WERI-Rb-1 (cell line): ENCODE data around the gene TTC9B.

ENCODE experiments used
- DNase-seq: peaks from one replicate; pipeline ENCODE4 v3.0.0-alpha.2; 2020
- H3K27ac ChIP-seq: fragments of 250-450 bp; sonication (Bioruptor Pico); 2 replicates; pipeline ENCODE4 v1.5.1; 2020; ENCODE audit warnings: mild to moderate bottlenecking, moderate library complexity
- H3K27me3 ChIP-seq: fragments of 250-450 bp; sonication (Bioruptor Pico); 2 replicates; pipeline ENCODE4 v1.5.1; 2021; ENCODE audit warnings: mild to moderate bottlenecking, low read depth, moderate library complexity; ENCODE audit not compliant: insufficient read depth, severe bottlenecking
- H3K36me3 ChIP-seq: fragments of 250-450 bp; sonication (Bioruptor Pico); 2 replicates; pipeline ENCODE4 v1.5.1; 2020; ENCODE audit warnings: mild to moderate bottlenecking, moderate library complexity
- H3K4me3 ChIP-seq: 2 replicates; pipeline ENCODE4 v1.5.1; 2011; ENCODE audit warnings: low read depth, mild to moderate bottlenecking, control low read depth, low read length
- H3K9me3 ChIP-seq: fragments of 250-450 bp; sonication (Bioruptor Pico); 2 replicates; pipeline ENCODE4 v1.5.1; 2021; ENCODE audit warnings: mild to moderate bottlenecking, moderate library complexity; ENCODE audit not compliant: severe bottlenecking
- CTCF ChIP-seq: IDR thresholded peaks from 2 replicates; pipeline ENCODE4 v1.5.1; 2011; ENCODE audit warnings: low read depth, mild to moderate bottlenecking, control low read depth, inconsistent platforms, low read length

TTC9B gene

GRCh38 chr19:40239415-40240226 is 21.4 kb upstream of the TTC9B start:
- H3K9me3 ChIP-seq = no peaks in the 10 kb centered on the region
- H3K27ac ChIP-seq = no peak overlapping the region
- no peak overlapping the region for H3K4me3 ChIP-seq
- H3K27me3 ChIP-seq = no peaks in the 10 kb centered on the region
- no peak for DNase-seq
- H3K36me3 ChIP-seq = peaks cover 54% of the 10 kb centered on the region
- no peak for TF ChIP-seq CTCF

- Histone ChIP-seq H3K27me3 (no peaks in the 10 kb centered on the region), H3K36me3 (peaks cover 54% of the 10 kb centered on the region), H3K9me3 (no peaks in the 10 kb centered on the region), H3K27ac (no peak overlapping the region), H3K4me3 (no peak overlapping the region)
- DNase-seq = no peak
- TF ChIP-seq CTCF = no peak
Observed at GRCh38 chr19:40238775-40239174, 20.6 kb upstream of the TTC9B start.

- TF ChIP-seq CTCF = no peak
- Histone ChIP-seq H3K4me3 (no peak overlapping the region), H3K9me3 (no peaks in the 10 kb centered on the region), H3K36me3 (peaks cover 61% of the 10 kb centered on the region), H3K27me3 (no peaks in the 10 kb centered on the region), H3K27ac (no peak overlapping the region)
- no peak for DNase-seq
Observed at GRCh38 chr19:40237791-40238190, 19.6 kb upstream of the TTC9B start.

- no peak overlapping the region for H3K27ac ChIP-seq
- H3K4me3 ChIP-seq = no peak overlapping the region
- H3K9me3 ChIP-seq = no peaks in the 10 kb centered on the region
- peaks cover 56% of the 10 kb centered on the region for H3K36me3 ChIP-seq
- TF ChIP-seq CTCF = no peak
- H3K27me3 ChIP-seq = no peaks in the 10 kb centered on the region
- DNase-seq = no peak
Observed at GRCh38 chr19:40236366-40236765, 18.2 kb upstream of the TTC9B start.

- H3K4me3 ChIP-seq = no peak overlapping the region
Observed at GRCh38 chr19:40236026-40236355, 17.8 kb upstream of the TTC9B start.

More at GRCh38 chr19:40236026-40236355, 17.8 kb upstream of the TTC9B start:
- Histone ChIP-seq H3K27me3 (no peaks in the 10 kb centered on the region), H3K36me3 (peaks cover 54% of the 10 kb centered on the region), H3K9me3 (no peaks in the 10 kb centered on the region), H3K27ac (no peak overlapping the region)
- no peak for TF ChIP-seq CTCF
- DNase-seq = no peak
